A549 (cell line): ENCODE results near the gene DLGAP1.

ENCODE experiments used
- EP300 ChIP-seq, 2 experiments: fragments of >200 bp; sonication (Bioruptor Twin); formaldehyde crosslinking; IDR thresholded peaks; 2 replicates in 1 of 2; 3 replicates in 1 of 2; pipeline ENCODE4 v1.6.1; 2016 to 2017
- KDM5A ChIP-seq: fragments of 200-600 bp; sonication (generic); IDR thresholded peaks from 2 replicates; pipeline ENCODE4 v1.6.1; 2016; ENCODE audit warnings: antibody characterized with exemption, mild to moderate bottlenecking
- POLR2A ChIP-seq: IDR thresholded peaks from 2 replicates; pipeline ENCODE4 v1.6.1; 2012; ENCODE audit warnings: mild to moderate bottlenecking, low read length
- RCOR1 ChIP-seq: fragments of 150-350 bp; IDR thresholded peaks from 2 replicates; pipeline ENCODE4 v1.6.1; 2014; ENCODE audit warnings: antibody characterized with exemption, low read length, low read depth
- TP53 ChIP-seq: fragments of 250-450 bp; sonication (Bioruptor Pico); IDR thresholded peaks from 2 replicates; pipeline ENCODE4 v1.5.0; 2021; ENCODE audit warnings: mild to moderate bottlenecking, moderate library complexity
- TF ChIP-seq, protein P1 (sequence below): fragments of >200 bp; sonication (Bioruptor Twin); formaldehyde crosslinking; IDR thresholded peaks from 3 replicates; pipeline ENCODE4 v1.5.1; 2016

DNA sequence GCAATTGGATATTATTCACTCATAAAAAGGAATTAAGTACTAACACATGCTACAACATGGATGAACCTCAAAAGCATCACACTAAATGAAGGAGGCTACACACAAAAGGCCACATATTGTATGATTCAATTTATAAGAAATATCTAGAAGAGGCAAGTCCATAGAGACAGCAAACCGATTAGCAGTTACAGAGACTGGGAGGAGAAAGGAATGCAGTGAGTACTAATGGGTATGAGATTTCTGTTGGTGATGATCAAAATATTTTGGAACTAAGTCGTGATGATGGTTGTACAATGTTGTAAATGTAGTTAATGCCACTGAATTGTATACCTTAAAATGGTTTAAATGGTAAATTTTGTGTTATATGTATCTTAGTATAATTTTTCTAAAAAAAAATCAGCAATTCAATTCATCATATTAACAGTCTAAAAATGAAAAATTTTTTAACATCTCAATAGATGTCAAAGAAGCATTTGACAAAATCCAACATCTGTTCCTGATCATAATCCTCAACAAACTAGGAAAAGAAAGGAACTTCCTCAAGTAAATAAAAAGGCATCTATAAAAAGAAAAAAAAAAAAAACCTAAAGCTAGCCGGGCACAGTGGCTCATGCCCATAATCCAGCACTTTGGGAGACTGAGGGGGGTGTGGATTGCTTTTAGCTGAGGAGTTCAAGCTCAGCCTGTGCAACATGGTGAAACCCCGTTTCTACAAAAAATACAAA lies 907.1 kb downstream of the DLGAP1 start:
- TF ChIP-seq EP300 (IDR thresholded peaks at IDR 0.05) (no peak), KDM5A (no peak), POLR2A (no peak), TP53 (CRISPR knock-in tag) (no peak), RCOR1 (no peak)
- TF ChIP-seq, protein P1, sequence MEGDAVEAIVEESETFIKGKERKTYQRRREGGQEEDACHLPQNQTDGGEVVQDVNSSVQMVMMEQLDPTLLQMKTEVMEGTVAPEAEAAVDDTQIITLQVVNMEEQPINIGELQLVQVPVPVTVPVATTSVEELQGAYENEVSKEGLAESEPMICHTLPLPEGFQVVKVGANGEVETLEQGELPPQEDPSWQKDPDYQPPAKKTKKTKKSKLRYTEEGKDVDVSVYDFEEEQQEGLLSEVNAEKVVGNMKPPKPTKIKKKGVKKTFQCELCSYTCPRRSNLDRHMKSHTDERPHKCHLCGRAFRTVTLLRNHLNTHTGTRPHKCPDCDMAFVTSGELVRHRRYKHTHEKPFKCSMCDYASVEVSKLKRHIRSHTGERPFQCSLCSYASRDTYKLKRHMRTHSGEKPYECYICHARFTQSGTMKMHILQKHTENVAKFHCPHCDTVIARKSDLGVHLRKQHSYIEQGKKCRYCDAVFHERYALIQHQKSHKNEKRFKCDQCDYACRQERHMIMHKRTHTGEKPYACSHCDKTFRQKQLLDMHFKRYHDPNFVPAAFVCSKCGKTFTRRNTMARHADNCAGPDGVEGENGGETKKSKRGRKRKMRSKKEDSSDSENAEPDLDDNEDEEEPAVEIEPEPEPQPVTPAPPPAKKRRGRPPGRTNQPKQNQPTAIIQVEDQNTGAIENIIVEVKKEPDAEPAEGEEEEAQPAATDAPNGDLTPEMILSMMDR = no peak
